ENCODE results near the gene GLI2.

The GLI2 gene

GRCh38 chr2:120738786-120739437, 3.2 kb downstream of the GLI2 start:
- no peak for DNase-seq

GRCh38 chr2:120739438-120740090, 3.9 kb downstream of the GLI2 start:
- DNase-seq: no peak

GRCh38 chr2:120740375-120740764, 4.7 kb downstream of the GLI2 start:
- DNase-seq: no peak

- no peak for DNase-seq
Measured at GRCh38 chr2:120740765-120741524, 5.3 kb downstream of the GLI2 start.

GRCh38 chr2:120741571-120742561, 6.2 kb downstream of the GLI2 start:
- DNase-seq: no peak

GRCh38 chr2:120743657-120744056, 8.0 kb downstream of the GLI2 start:
- no peak for DNase-seq

GRCh38 chr2:120744817-120745216, 9.1 kb downstream of the GLI2 start:
- DNase-seq: no peak

GRCh38 chr2:120745420-120746111, 9.9 kb downstream of the GLI2 start:
- DNase-seq: no peak

GRCh38 chr2:120746144-120746543, 10.5 kb downstream of the GLI2 start:
- no peak for DNase-seq

- no peak for DNase-seq
Measured at GRCh38 chr2:120747281-120747680, 11.6 kb downstream of the GLI2 start.

GRCh38 chr2:120747706-120748105, 12.0 kb downstream of the GLI2 start:
- DNase-seq: no peak

- no peak for DNase-seq
Measured at GRCh38 chr2:120748310-120748709, 12.6 kb downstream of the GLI2 start.

- DNase-seq: no peak
Measured at GRCh38 chr2:120748741-120749140, 13.1 kb downstream of the GLI2 start.

- DNase-seq: no peak
Measured at GRCh38 chr2:120749506-120750431, 14.1 kb downstream of the GLI2 start.

GRCh38 chr2:120750488-120751210, 15.0 kb downstream of the GLI2 start:
- DNase-seq: no peak

GRCh38 chr2:120751553-120751952, 15.9 kb downstream of the GLI2 start:
- DNase-seq: no peak

GRCh38 chr2:120754067-120754960, 18.6 kb downstream of the GLI2 start:
- no peak for DNase-seq

GRCh38 chr2:120758181-120759144, 22.8 kb downstream of the GLI2 start:
- no peak for DNase-seq

Measured in stimulated activated naive CD4-positive, alpha-beta T cell (primary cell).